B cell (primary cell): ENCODE measurements around the gene USP49.

Experiments
- EZH2 ChIP-seq: IDR thresholded peaks from 2 replicates; pipeline ENCODE4 v1.6.1; 2012; ENCODE audit warnings: borderline replicate concordance, low read depth, mild to moderate bottlenecking, moderate library complexity, low read length; ENCODE audit not compliant: insufficient read depth, poor library complexity, severe bottlenecking
- TF ChIP-seq, protein P1 (sequence below): fragments of 200-600 bp; IDR thresholded peaks from one replicate; pipeline ENCODE4 v1.8.0; 2022; ENCODE audit warnings: antibody characterized with exemption, mild to moderate bottlenecking

- TF ChIP-seq, protein P1, sequence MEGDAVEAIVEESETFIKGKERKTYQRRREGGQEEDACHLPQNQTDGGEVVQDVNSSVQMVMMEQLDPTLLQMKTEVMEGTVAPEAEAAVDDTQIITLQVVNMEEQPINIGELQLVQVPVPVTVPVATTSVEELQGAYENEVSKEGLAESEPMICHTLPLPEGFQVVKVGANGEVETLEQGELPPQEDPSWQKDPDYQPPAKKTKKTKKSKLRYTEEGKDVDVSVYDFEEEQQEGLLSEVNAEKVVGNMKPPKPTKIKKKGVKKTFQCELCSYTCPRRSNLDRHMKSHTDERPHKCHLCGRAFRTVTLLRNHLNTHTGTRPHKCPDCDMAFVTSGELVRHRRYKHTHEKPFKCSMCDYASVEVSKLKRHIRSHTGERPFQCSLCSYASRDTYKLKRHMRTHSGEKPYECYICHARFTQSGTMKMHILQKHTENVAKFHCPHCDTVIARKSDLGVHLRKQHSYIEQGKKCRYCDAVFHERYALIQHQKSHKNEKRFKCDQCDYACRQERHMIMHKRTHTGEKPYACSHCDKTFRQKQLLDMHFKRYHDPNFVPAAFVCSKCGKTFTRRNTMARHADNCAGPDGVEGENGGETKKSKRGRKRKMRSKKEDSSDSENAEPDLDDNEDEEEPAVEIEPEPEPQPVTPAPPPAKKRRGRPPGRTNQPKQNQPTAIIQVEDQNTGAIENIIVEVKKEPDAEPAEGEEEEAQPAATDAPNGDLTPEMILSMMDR = peak; percentile 63
- TF ChIP-seq EZH2 = no peak
Measured at GRCh38 chr6:41786451-41787218, 108.5 kb downstream of the USP49 start.
